Fibroblast of the aortic adventitia (primary cell): ENCODE data around the gene KCNQ1. TPM values are rescaled to one million over a fixed set of nuclear protein-coding genes. Genes with fewer than 3 reads are reported as not detected.

Experiments used
- DNase-seq: peaks from one replicate; pipeline ENCODE4 v3.0.0-alpha.2; 2010; ENCODE audit warnings: low read depth
- H3K4me3 ChIP-seq: 2 replicates; pipeline ENCODE4 v1.5.1; 2011; ENCODE audit warnings: low read depth, mild to moderate bottlenecking, control low read depth, low read length, moderate library complexity
- CTCF ChIP-seq: IDR thresholded peaks from 2 replicates; pipeline ENCODE4 v1.5.1; 2011; ENCODE audit warnings: mild to moderate bottlenecking, low read length, control low read depth, inconsistent platforms; ENCODE audit not compliant: insufficient read depth
- total RNA-seq: library from RNA; depleted of rRNA; stranded (reverse); fragments of >200 nt; gene quantifications from 2 replicates; pipeline ENCODE4 v1.2.3, GENCODE V29; 2012; ENCODE audit warnings: low replicate concordance

KCNQ1 gene
- total RNA-seq, 1 donor, result not detected

DNA sequence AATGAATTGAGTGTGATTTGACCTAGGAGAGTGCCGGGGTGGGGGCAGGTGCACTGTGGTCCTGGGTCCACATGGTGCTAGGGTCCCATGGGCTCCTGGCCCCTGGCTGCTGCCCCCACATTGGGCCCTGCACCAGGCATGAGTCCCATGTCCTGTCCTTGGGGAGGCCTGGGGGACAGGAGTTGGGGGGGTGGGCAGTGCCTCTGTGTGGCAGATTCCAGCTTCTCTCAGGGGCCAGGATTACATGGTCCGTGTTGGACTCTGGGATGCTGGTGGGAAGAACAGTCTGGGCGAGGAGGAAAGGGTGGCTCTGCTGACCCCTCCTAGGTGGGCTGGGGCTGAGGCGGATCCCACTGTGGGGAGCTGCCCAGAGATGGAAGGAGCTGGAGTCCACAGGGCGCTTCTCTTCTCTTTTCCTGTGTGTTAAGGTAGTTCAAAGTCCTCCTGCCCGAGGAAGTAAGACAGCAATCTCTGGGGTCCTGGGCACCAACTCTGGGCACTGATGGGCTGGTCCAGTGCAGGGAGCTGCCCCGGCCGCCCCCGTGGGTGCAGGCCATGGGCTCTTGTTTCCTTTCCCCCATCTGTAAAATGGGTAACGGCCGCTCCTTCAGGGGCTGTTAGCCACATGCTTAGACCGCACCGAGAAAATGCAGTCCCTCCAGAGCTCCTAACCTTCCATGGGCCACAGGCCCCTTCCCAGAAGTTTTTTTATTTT lies 19.8 kb downstream of the KCNQ1 start:
- H3K4me3 ChIP-seq, result no peak overlapping the region

GRCh38 chr11:2465202-2466068 lies 20.6 kb downstream of the KCNQ1 start:
- TF ChIP-seq CTCF, result no peak
- no peak for DNase-seq
- H3K4me3 ChIP-seq, result no peak overlapping the region

More for the DNA sequence above, 19.8 kb downstream of the KCNQ1 start:
- no peak for DNase-seq
- no peak for TF ChIP-seq CTCF

GRCh38 chr11:2466069-2466801 lies 21.4 kb downstream of the KCNQ1 start:
- H3K4me3 ChIP-seq, result no peak overlapping the region
- TF ChIP-seq CTCF, result no peak
- no peak for DNase-seq

GRCh38 chr11:2466869-2467694 lies 22.3 kb downstream of the KCNQ1 start:
- no peak for DNase-seq
- H3K4me3 ChIP-seq, result no peak overlapping the region
- no peak for TF ChIP-seq CTCF

- no peak overlapping the region for H3K4me3 ChIP-seq
- no peak for DNase-seq
- TF ChIP-seq CTCF, result no peak
These were observed 22.9 kb downstream of the KCNQ1 start for GRCh38 chr11:2467695-2468055.
